ENCODE data around the gene DNAJC4.

GRCh38 chr11:64250415-64251015 lies 20.2 kb downstream of the DNAJC4 start:
- no peak for TF ChIP-seq POLR2A (IDR thresholded peaks at IDR 0.05)
- TF ChIP-seq, protein P1, sequence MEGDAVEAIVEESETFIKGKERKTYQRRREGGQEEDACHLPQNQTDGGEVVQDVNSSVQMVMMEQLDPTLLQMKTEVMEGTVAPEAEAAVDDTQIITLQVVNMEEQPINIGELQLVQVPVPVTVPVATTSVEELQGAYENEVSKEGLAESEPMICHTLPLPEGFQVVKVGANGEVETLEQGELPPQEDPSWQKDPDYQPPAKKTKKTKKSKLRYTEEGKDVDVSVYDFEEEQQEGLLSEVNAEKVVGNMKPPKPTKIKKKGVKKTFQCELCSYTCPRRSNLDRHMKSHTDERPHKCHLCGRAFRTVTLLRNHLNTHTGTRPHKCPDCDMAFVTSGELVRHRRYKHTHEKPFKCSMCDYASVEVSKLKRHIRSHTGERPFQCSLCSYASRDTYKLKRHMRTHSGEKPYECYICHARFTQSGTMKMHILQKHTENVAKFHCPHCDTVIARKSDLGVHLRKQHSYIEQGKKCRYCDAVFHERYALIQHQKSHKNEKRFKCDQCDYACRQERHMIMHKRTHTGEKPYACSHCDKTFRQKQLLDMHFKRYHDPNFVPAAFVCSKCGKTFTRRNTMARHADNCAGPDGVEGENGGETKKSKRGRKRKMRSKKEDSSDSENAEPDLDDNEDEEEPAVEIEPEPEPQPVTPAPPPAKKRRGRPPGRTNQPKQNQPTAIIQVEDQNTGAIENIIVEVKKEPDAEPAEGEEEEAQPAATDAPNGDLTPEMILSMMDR (IDR thresholded peaks at IDR 0.05), result no peak
